Right ventricle myocardium inferior (tissue), 1 donor: Measurements from ENCODE around the gene FOXO6. TPM values are rescaled to one million over a fixed set of nuclear protein-coding genes. Genes with fewer than 3 reads are reported as not detected.
"Not testable (repeated sequence)": the region's sequence is repeated elsewhere in the genome, so short reads cannot be mapped to it uniquely, and the experiment has no call there.

Source experiments
- ATAC-seq: fragments of 200-7000 bp; cut with Tn5 transposase; one replicate; pipeline ENCODE4 v1.9.1; 2020; ENCODE audit warnings: mild to moderate bottlenecking, moderate library complexity
- DNase-seq: peaks from one replicate; pipeline ENCODE4 v3.0.0; 2021; ENCODE audit errors: missing footprints
- intact Hi-C: fragments of 100-400 bp; cut with DNase I; formaldehyde crosslinking; loops from one replicate; pipeline ENCODE4 v1.11.0; 2022
- total RNA-seq: library from RNA; stranded (reverse); fragmentation: NEBNext Ultra II Directional; extraction: Animal tissue kit (Norgen Biotek cat#: 25700); gene quantifications from one replicate; pipeline ENCODE4 v1.2.1, GENCODE V29; 2021
- donor health status: DM: no; HTN: yes; CAD: no; lungs with severe emphysema.

Gene FOXO6
- total RNA-seq, 1 donor from 2014 or later, result 4.5 TPM

- no peak for DNase-seq
- intact Hi-C loops, result no loop called here
- ATAC-seq, result no peak
Measured at GRCh38 chr1:41328001-41328615, 33.1 kb upstream of the FOXO6 start.

DNA sequence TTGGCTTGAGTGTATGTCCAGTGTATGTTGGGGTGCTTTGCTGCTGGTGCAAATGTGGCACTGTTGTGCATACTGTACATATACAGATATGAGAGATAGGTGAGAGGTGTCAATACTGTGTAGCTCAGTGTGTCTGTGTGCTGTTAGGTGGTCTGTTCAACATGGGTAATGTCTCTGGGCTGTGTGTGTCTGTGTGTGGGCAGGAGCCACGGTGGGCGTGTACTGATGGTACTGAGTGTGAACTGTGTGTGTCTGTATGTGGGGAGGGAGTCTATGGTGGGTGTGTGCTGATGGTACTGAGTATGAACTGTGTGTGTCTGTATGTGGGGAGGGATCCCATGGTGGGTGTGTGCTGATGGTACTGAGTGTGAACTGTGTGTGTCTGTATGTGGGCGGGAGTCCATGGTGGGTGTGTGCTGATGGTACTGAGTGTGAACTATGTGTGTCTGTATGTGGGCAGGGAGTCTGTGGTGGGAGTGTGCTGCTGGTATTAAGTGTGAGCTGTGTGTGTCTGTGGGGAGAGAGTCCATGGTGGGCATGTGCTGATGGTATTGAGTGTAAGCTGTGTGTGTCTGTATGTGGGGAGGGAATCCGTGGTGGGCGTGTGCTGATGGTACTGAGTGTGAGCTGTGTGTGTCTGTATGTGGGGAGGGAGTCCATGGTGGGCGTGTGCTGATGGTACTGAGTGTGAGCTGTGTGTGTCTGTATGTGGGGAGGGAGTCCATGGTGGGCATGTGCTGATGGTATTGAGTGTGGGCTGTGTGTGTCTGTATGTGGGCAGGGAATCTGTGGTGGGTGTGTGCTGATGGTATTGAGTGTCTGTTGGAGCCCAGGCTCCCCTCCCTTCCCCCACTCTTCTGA is 32.2 kb upstream of the FOXO6 start:
- no peak for DNase-seq
- ATAC-seq, result no peak
- intact Hi-C loops, result no loop called here

- DNase-seq (no peak), ATAC-seq (no peak)
- intact Hi-C loops, result no loop called here
Measured at GRCh38 chr1:41329662-41330587, 31.3 kb upstream of the FOXO6 start.

- intact Hi-C loops, result no loop called here
- DNase-seq (no peak), ATAC-seq (no peak)
Measured at GRCh38 chr1:41330588-41331545, 30.4 kb upstream of the FOXO6 start.

GRCh38 chr1:41331546-41331917 is 29.7 kb upstream of the FOXO6 start:
- DNase-seq, result no peak
- ATAC-seq, result no peak
- intact Hi-C loops, result no loop called here

DNA sequence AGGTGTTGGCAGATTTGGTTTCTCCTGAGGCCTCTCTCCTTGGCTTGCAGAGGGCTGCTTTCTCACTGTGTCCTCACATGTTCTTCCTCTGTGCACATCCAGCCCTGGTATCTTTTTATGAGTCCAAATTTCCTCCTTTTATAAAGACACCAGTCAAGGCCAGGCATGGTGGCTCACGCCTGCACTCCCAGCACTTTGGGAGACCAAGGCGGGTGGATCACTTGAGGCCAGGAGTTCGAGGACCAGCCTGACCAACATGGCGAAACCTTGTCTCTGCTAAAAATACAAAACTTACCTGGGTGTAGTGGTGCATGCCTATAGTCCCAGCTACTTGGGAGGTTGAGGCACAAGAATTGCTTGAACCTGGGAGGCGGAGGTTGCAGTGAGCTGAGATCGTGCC is 29.1 kb upstream of the FOXO6 start:
- ATAC-seq, intact Hi-C loops, DNase-seq: not testable (repeated sequence)

GRCh38 chr1:41333146-41333784 is 28.0 kb upstream of the FOXO6 start:
- DNase-seq (no peak), ATAC-seq (no peak)
- intact Hi-C loops, result no loop called here

- no peak for ATAC-seq
- intact Hi-C loops, result no loop called here
- DNase-seq, result no peak
Measured at GRCh38 chr1:41338820-41339219, 22.4 kb upstream of the FOXO6 start.

GRCh38 chr1:41340655-41341364 is 20.4 kb upstream of the FOXO6 start:
- intact Hi-C loops, result no loop called here
- ATAC-seq (no peak), DNase-seq (no peak)

DNA sequence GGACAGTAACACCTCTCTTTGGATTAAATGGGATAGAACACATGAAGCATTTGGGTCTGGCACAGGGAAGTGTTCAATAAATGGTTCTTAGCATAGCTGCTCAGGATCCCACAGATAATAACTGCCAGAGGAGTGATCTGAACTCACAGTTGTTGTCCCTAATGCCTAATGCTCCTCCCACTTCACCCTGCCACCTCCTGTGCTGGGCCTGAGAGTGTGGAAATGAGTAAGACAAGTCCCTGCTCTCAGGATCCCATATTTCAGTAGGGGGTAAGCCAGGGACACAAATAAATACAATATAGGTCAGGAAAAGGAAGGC is 19.9 kb upstream of the FOXO6 start:
- ATAC-seq (no peak), DNase-seq (no peak)
- intact Hi-C loops, result no loop called here

GRCh38 chr1:41341772-41342562 is 19.3 kb upstream of the FOXO6 start:
- no peak for DNase-seq
- intact Hi-C loops, result no loop called here
- no peak for ATAC-seq

GRCh38 chr1:41342774-41343355 is 18.4 kb upstream of the FOXO6 start:
- intact Hi-C loops, result no loop called here
- ATAC-seq (no peak), DNase-seq (no peak)

- intact Hi-C loops, result no loop called here
- ATAC-seq (no peak), DNase-seq (no peak)
Measured at GRCh38 chr1:41343790-41344699, 17.2 kb upstream of the FOXO6 start.

- DNase-seq (no peak), ATAC-seq (no peak)
- intact Hi-C loops, result no loop called here
Measured at GRCh38 chr1:41344708-41345159, 16.5 kb upstream of the FOXO6 start.

DNA sequence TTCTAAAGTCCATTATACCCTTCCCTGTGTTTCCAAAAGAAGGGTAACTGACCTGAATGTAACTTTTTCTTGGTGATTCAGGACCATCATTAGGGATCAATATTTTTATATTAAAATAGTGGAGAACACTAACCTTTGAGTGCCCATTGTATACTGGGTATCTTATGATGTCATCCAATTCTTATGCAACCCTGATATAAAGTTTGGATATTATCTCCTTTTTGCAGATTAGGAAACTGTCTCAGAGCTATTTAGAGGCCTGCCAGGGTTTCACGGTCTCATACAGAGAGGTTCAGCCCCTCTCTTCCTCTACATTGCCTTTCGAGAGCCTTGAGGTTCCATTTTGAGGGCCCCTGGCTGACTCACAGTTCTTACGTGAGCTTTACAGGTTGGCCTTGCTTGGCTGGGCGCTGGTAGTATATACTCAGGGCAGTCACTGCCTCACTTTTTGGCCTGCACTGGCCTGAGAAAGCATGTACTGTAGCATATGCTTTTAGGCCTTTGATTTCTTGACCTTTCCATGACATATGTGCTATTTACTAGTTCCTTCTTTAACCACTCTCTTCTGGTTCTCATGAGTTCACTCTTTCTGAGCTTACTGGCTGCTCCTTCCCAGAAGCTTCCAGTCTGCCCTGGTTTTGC is 15.7 kb upstream of the FOXO6 start:
- no peak for ATAC-seq
- intact Hi-C loops, result no loop called here
- DNase-seq, result no peak
